Astrocyte (in vitro differentiated cells and primary cell): ENCODE measurements around the gene FTO. TPM values are rescaled to one million over a fixed set of nuclear protein-coding genes. Genes with fewer than 3 reads are reported as not detected.

ENCODE experiments used
- DNase-seq: peaks from one replicate; pipeline ENCODE4 v3.0.0-alpha.2; 2010; ENCODE audit warnings: low read depth
- FAIRE-seq: peaks from 2 replicates; lab custom pipeline; 2011; peaks lifted over from hg19 to GRCh38; lab: Jason Lieb, UNC
- H2AFZ ChIP-seq: 2 replicates; pipeline ENCODE4 v1.6.0; 2012; ENCODE audit warnings: low read depth, low read length, inconsistent platforms
- H3K27ac ChIP-seq: 2 replicates; pipeline ENCODE4 v1.5.1; 2011; ENCODE audit warnings: low read depth, low read length, inconsistent platforms
- H3K27me3 ChIP-seq: 2 replicates; pipeline ENCODE4 v1.6.0; 2011; ENCODE audit warnings: low read length, inconsistent platforms; ENCODE audit not compliant: insufficient read depth
- H3K36me3 ChIP-seq: 2 replicates; pipeline ENCODE4 v1.5.1; 2011; ENCODE audit warnings: low read length, inconsistent platforms; ENCODE audit not compliant: insufficient read depth
- H3K4me1 ChIP-seq: 2 replicates; pipeline ENCODE4 v1.5.1; 2011; ENCODE audit warnings: low read length, inconsistent platforms; ENCODE audit not compliant: insufficient read depth
- H3K4me2 ChIP-seq: 2 replicates; pipeline ENCODE4 v1.6.0; 2012; ENCODE audit warnings: low read length, inconsistent platforms
- H3K4me3 ChIP-seq: 2 replicates; pipeline ENCODE4 v1.5.1; 2011; ENCODE audit warnings: low read depth, mild to moderate bottlenecking, low read length, inconsistent platforms; ENCODE audit not compliant: insufficient read depth
- H3K79me2 ChIP-seq: 2 replicates; pipeline ENCODE4 v1.6.0; 2012; ENCODE audit warnings: mild to moderate bottlenecking, low read length, inconsistent platforms; ENCODE audit not compliant: insufficient read depth
- H3K9ac ChIP-seq: 2 replicates; pipeline ENCODE4 v1.6.0; 2012; ENCODE audit warnings: mild to moderate bottlenecking, low read length, inconsistent platforms
- H3K9me3 ChIP-seq: 2 replicates; pipeline ENCODE4 v1.5.1; 2012; ENCODE audit warnings: low read depth, mild to moderate bottlenecking, low read length, inconsistent platforms; ENCODE audit not compliant: insufficient read depth
- H4K20me1 ChIP-seq: 2 replicates; pipeline ENCODE4 v1.6.0; 2012; ENCODE audit warnings: low read length, inconsistent platforms; ENCODE audit not compliant: insufficient read depth
- H3K27ac Mint-ChIP-seq: one replicate; pipeline ENCODE4 v1.8.0; 2021; ENCODE audit warnings: mild to moderate bottlenecking, mixed read lengths; ENCODE audit not compliant: unreplicated experiment
- H3K27me3 Mint-ChIP-seq: one replicate; pipeline ENCODE4 v1.8.0; 2021; ENCODE audit warnings: low read depth, mixed read lengths; ENCODE audit not compliant: unreplicated experiment
- H3K36me3 Mint-ChIP-seq: one replicate; pipeline ENCODE4 v1.8.0; 2021; ENCODE audit warnings: low read depth, mixed read lengths; ENCODE audit not compliant: unreplicated experiment
- H3K4me1 Mint-ChIP-seq: one replicate; pipeline ENCODE4 v1.8.0; 2021; ENCODE audit warnings: low read depth, mixed read lengths; ENCODE audit not compliant: unreplicated experiment
- H3K4me3 Mint-ChIP-seq: one replicate; pipeline ENCODE4 v1.8.0; 2021; ENCODE audit warnings: mild to moderate bottlenecking, moderate library complexity, mixed read lengths; ENCODE audit not compliant: unreplicated experiment
- H3K9me3 Mint-ChIP-seq: one replicate; pipeline ENCODE4 v1.8.0; 2021; ENCODE audit warnings: mild to moderate bottlenecking, mixed read lengths; ENCODE audit not compliant: unreplicated experiment
- EZH2 ChIP-seq: IDR thresholded peaks from 2 replicates; pipeline ENCODE4 v1.6.1; 2012; ENCODE audit warnings: mild to moderate bottlenecking, low read length, inconsistent platforms; ENCODE audit not compliant: insufficient read depth
- total RNA-seq: library from RNA; stranded (reverse); gene quantifications from 2 replicates; pipeline ENCODE4 v1.2.1, GENCODE V29; 2021
- TF ChIP-seq, protein P1 (sequence below): IDR thresholded peaks from 2 replicates; pipeline ENCODE4 v1.5.1; 2011; ENCODE audit warnings: low read depth, mild to moderate bottlenecking, inconsistent platforms, low read length, moderate library complexity; ENCODE audit not compliant: insufficient read depth

FTO gene
- total RNA-seq, 1 donor from 2014 or later: 73.1 TPM

DNA sequence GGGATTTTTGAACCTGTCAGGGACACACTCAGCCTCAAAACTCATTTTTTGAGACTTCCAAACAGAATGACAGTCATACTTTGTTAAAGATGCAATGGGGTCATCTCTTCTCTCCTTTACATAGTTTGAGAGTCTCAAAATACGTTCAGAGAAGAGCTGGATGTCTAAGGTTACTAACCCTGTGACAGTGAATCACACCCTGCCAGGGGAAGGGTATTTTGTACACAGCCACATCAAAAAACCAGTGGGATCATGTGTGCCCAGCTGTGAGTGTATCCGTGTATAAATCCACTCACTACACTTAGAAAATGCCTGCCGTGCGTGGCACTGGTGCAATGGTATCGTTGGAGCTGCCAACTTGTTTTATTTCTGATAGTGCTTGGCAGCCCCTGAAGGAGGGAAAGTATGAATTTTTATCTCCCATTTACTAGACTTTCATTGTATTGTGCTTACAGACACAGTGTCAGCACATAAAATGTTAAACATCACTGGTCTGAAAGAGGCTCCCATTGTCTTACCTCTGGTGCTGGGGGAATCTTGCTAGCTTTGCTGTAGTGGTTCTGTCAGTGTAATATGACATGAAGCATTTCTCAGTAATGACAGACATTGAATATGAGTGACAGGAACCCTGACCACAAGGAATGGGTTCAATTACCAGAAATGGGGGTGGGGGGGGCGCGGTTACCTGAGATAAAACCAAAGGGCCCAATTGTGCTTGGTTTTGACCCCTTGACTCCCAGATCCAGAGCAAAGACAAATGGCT, 256.3 kb downstream of the FTO start:
- no peaks in the 10 kb centered on the region for H3K27me3 Mint-ChIP-seq
- Histone ChIP-seq H3K9ac (no peak overlapping the region), H3K4me2 (no peak overlapping the region), H4K20me1 (no peaks in the 10 kb centered on the region), H3K36me3 (no peaks in the 10 kb centered on the region), H2AFZ (no peak overlapping the region), H3K4me3 (no peak overlapping the region), H3K9me3 (no peaks in the 10 kb centered on the region), H3K79me2 (no peaks in the 10 kb centered on the region), H3K27me3 (no peaks in the 10 kb centered on the region), H3K27ac (no peak overlapping the region), H3K4me1 (no peaks in the 10 kb centered on the region)
- DNase-seq: no peak
- TF ChIP-seq, protein P1, sequence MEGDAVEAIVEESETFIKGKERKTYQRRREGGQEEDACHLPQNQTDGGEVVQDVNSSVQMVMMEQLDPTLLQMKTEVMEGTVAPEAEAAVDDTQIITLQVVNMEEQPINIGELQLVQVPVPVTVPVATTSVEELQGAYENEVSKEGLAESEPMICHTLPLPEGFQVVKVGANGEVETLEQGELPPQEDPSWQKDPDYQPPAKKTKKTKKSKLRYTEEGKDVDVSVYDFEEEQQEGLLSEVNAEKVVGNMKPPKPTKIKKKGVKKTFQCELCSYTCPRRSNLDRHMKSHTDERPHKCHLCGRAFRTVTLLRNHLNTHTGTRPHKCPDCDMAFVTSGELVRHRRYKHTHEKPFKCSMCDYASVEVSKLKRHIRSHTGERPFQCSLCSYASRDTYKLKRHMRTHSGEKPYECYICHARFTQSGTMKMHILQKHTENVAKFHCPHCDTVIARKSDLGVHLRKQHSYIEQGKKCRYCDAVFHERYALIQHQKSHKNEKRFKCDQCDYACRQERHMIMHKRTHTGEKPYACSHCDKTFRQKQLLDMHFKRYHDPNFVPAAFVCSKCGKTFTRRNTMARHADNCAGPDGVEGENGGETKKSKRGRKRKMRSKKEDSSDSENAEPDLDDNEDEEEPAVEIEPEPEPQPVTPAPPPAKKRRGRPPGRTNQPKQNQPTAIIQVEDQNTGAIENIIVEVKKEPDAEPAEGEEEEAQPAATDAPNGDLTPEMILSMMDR: no peak
- no peak for TF ChIP-seq EZH2
- peaks cover 29% of the 10 kb centered on the region for H3K4me1 Mint-ChIP-seq
- no peaks in the 10 kb centered on the region for H3K9me3 Mint-ChIP-seq
- no peak overlapping the region for H3K27ac Mint-ChIP-seq
- no peak for FAIRE-seq
- H3K4me3 Mint-ChIP-seq: no peak overlapping the region
- no peaks in the 10 kb centered on the region for H3K36me3 Mint-ChIP-seq

DNA sequence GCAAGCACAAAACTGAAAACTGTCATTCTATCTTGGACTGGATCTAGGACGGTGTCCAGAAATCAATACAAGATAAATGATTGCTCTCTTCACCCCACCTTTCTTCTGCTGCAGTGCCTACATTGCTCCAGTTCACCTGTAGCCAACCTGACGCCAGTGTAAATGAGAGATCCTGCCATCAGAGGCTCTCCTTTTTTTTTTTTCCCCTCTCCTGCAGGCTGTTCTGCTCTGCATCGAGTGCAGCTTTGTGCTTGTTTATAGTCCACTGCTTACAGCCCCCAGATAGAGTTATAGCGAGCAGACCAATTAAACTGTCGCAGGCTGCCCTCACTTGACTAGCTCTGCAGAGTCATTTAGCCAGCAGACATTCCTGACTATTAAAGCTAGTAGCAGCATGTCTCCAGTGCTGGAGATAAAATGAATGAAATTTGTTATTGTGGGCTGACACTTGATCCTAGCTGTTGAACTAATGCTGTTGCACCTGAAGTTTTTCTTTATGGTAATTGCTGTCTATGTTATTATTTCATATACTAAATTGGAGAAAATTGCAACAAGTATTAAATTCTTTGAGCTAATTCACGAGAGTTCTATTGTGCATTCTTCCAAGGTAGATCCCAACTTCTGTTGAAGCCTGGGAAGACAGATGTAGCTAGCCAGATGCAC, 257.1 kb downstream of the FTO start:
- H3K27ac Mint-ChIP-seq: peak overlapping the region; percentile 36
- peaks cover 29% of the 10 kb centered on the region for H3K4me1 Mint-ChIP-seq
- H3K4me1 ChIP-seq: no peaks in the 10 kb centered on the region
- TF ChIP-seq EZH2: no peak
- TF ChIP-seq, protein P1: no peak
- H2AFZ ChIP-seq: no peak overlapping the region
- H3K4me3 Mint-ChIP-seq: no peak overlapping the region
- no peak for FAIRE-seq
- H3K27ac ChIP-seq: no peak overlapping the region
- no peak overlapping the region for H3K4me2 ChIP-seq
- no peaks in the 10 kb centered on the region for H3K9me3 Mint-ChIP-seq
- H3K79me2 ChIP-seq: no peaks in the 10 kb centered on the region
- no peaks in the 10 kb centered on the region for H4K20me1 ChIP-seq
- no peaks in the 10 kb centered on the region for H3K36me3 Mint-ChIP-seq
- no peak overlapping the region for H3K4me3 ChIP-seq
- DNase-seq: no peak
- H3K27me3 ChIP-seq: no peaks in the 10 kb centered on the region
- H3K27me3 Mint-ChIP-seq: no peaks in the 10 kb centered on the region
- no peaks in the 10 kb centered on the region for H3K9me3 ChIP-seq
- H3K9ac ChIP-seq: no peak overlapping the region
- no peaks in the 10 kb centered on the region for H3K36me3 ChIP-seq

- H3K36me3 Mint-ChIP-seq: no peaks in the 10 kb centered on the region
- no peaks in the 10 kb centered on the region for H3K27me3 Mint-ChIP-seq
- H3K27ac Mint-ChIP-seq: no peak overlapping the region
- no peak overlapping the region for H3K4me3 Mint-ChIP-seq
- Histone ChIP-seq H3K4me3 (no peak overlapping the region), H3K27me3 (no peaks in the 10 kb centered on the region), H3K27ac (no peak overlapping the region), H3K9ac (no peak overlapping the region), H3K9me3 (no peaks in the 10 kb centered on the region), H3K4me1 (no peaks in the 10 kb centered on the region), H2AFZ (no peak overlapping the region), H3K36me3 (no peaks in the 10 kb centered on the region), H3K79me2 (no peaks in the 10 kb centered on the region), H4K20me1 (no peaks in the 10 kb centered on the region), H3K4me2 (no peak overlapping the region)
- H3K4me1 Mint-ChIP-seq: peaks cover 29% of the 10 kb centered on the region
- TF ChIP-seq, protein P1: no peak
- TF ChIP-seq EZH2: no peak
- peak; percentile 27 for DNase-seq
- FAIRE-seq: no peak
- H3K9me3 Mint-ChIP-seq: no peaks in the 10 kb centered on the region
These were observed 258.1 kb downstream of the FTO start for GRCh38 chr16:53962041-53962440.
